Caco-2 (cell line): ENCODE data around the gene CAPN12. TPM values are rescaled to one million over a fixed set of nuclear protein-coding genes. Genes with fewer than 3 reads are reported as not detected.

Source experiments
- BruUV-seq: library from RNA; stranded (reverse); fragments of 400-500 nt; replicated peaks from 2 replicates; lab custom pipeline; 2021; lab: Mats Ljungman, UMichigan
- CTCF ChIA-PET: fragments of 300-600 bp; sonication (Branson Sonifier 250); formaldehyde crosslinking; loops from one replicate; lab custom pipeline; 2022; ENCODE audit warnings: antibody characterized with exemption; lab: Charles Lee
- POLR2A ChIA-PET: fragments of 300-600 bp; sonication (Branson Sonifier 250); formaldehyde crosslinking; loops from one replicate; lab custom pipeline; 2022; ENCODE audit warnings: antibody characterized with exemption; lab: Charles Lee
- DNase-seq, 2 experiments: peaks; one replicate each; pipeline versions ENCODE4 v3.0.0 to v3.0.0-alpha.2; 2020 to 2022
- H3K27me3 ChIP-seq: replicated peaks from 2 replicates; pipeline ENCODE4 v1.6.0; 2011; ENCODE audit warnings: low read length; ENCODE audit not compliant: control insufficient read depth, insufficient read depth
- H3K36me3 ChIP-seq: 2 replicates; pipeline ENCODE4 v1.5.1; 2011; ENCODE audit warnings: low read length; ENCODE audit not compliant: control insufficient read depth, insufficient read depth
- H3K4me1 ChIP-seq: fragments of 250-450 bp; sonication (Bioruptor Pico); 2 replicates; pipeline ENCODE4 v1.5.1; 2020; ENCODE audit warnings: mild to moderate bottlenecking
- H3K4me3 ChIP-seq: 2 replicates; pipeline ENCODE4 v1.5.1; 2011; ENCODE audit warnings: low read depth, mild to moderate bottlenecking, control low read depth, low read length
- H3K9me3 ChIP-seq: fragments of 250-450 bp; sonication (Bioruptor Pico); 2 replicates; pipeline ENCODE4 v1.5.1; 2020; ENCODE audit warnings: mild to moderate bottlenecking, moderate library complexity
- H3K27ac Mint-ChIP-seq: one replicate; pipeline ENCODE4 v1.8.0; 2022; ENCODE audit warnings: mixed read lengths; ENCODE audit not compliant: unreplicated experiment
- H3K27me3 Mint-ChIP-seq: one replicate; pipeline ENCODE4 v1.8.0; 2022; ENCODE audit warnings: mixed read lengths; ENCODE audit not compliant: insufficient read depth, unreplicated experiment
- H3K36me3 Mint-ChIP-seq: one replicate; pipeline ENCODE4 v1.8.0; 2022; ENCODE audit warnings: mild to moderate bottlenecking, mixed read lengths; ENCODE audit not compliant: insufficient read depth, unreplicated experiment
- H3K4me1 Mint-ChIP-seq: one replicate; pipeline ENCODE4 v1.8.0; 2022; ENCODE audit warnings: low read depth, mixed read lengths; ENCODE audit not compliant: unreplicated experiment
- H3K4me3 Mint-ChIP-seq: one replicate; pipeline ENCODE4 v1.8.0; 2022; ENCODE audit warnings: mild to moderate bottlenecking, moderate library complexity, mixed read lengths; ENCODE audit not compliant: unreplicated experiment
- H3K9me3 Mint-ChIP-seq: one replicate; pipeline ENCODE4 v1.8.0; 2022; ENCODE audit warnings: mixed read lengths; ENCODE audit not compliant: unreplicated experiment
- CTCF ChIP-seq, 2 experiments: fragments of 200-600 bp in 1 of 2; IDR thresholded peaks; 1 replicate in 1 of 2; 2 replicates in 1 of 2; pipeline versions ENCODE4 v1.5.1 to v1.8.0; 2011 to 2022; ENCODE audit warnings: antibody characterized with exemption in 1 of 2, control low read depth in 1 of 2, inconsistent platforms in 1 of 2, low read depth in 1 of 2, low read length in 1 of 2, mild to moderate bottlenecking in 1 of 2, moderate library complexity in 1 of 2; ENCODE audit not compliant: insufficient read depth in 1 of 2, severe bottlenecking in 1 of 2, unreplicated experiment in 1 of 2
- intact Hi-C: fragments of 100-400 bp; cut with micrococcal nuclease; formaldehyde crosslinking; loops from one replicate; pipeline ENCODE4 v1.10.0; 2022; ENCODE audit not compliant: unreplicated experiment
- total RNA-seq: library from RNA; stranded (reverse); gene quantifications from 2 replicates; pipeline ENCODE4 v1.2.3, GENCODE V29; 2022

CAPN12 gene
- total RNA-seq, 1 experiment from 2014 or later: 8.8 TPM

GRCh38 chr19:38697197-38697596 is 47.1 kb downstream of the CAPN12 start:
- Histone ChIP-seq H3K36me3 (peaks cover 11% of the 10 kb centered on the region), H3K4me1 (peaks cover 76% of the 10 kb centered on the region), H3K4me3 (no peak overlapping the region), H3K27me3 (no peaks in the 10 kb centered on the region), H3K9me3 (no peaks in the 10 kb centered on the region)
- no peak for DNase-seq
- Mint-ChIP-seq H3K4me1 (peaks cover 35% of the 10 kb centered on the region), H3K9me3 (no peaks in the 10 kb centered on the region), H3K27ac (peak overlapping the region; percentile 82), H3K27me3 (no peaks in the 10 kb centered on the region), H3K36me3 (peaks cover 100% of the 10 kb centered on the region), H3K4me3 (no peak overlapping the region)
- ChIA-PET CTCF (interaction anchor here (0.6 kb wide), 1 partner anchor 11 kb away, joined by 6 read pairs; no protein-coding TSS in a partner anchor), POLR2A (no interaction called here)
- intact Hi-C loops: no loop called here
- BruUV-seq: no TSS peak
- no peak for TF ChIP-seq CTCF (IDR thresholded peaks at IDR 0.05; ENCODE audit: insufficient read depth in 1 of 2, low read depth in 1 of 2, low read length in 1 of 2, severe bottlenecking in 1 of 2, unreplicated experiment in 1 of 2)

GRCh38 chr19:38696729-38697055 is 47.6 kb downstream of the CAPN12 start:
- H3K4me1 ChIP-seq: peaks cover 76% of the 10 kb centered on the region
- no peak for DNase-seq
- peaks cover 100% of the 10 kb centered on the region for H3K36me3 Mint-ChIP-seq
- H3K4me3 ChIP-seq: no peak overlapping the region
- H3K4me3 Mint-ChIP-seq: no peak overlapping the region
- H3K27me3 Mint-ChIP-seq: no peaks in the 10 kb centered on the region
- BruUV-seq: no TSS peak
- ChIA-PET CTCF (no interaction called here), POLR2A (no interaction called here)
- H3K4me1 Mint-ChIP-seq: peaks cover 41% of the 10 kb centered on the region
- H3K9me3 Mint-ChIP-seq: no peaks in the 10 kb centered on the region
- no peak for TF ChIP-seq CTCF (IDR thresholded peaks at IDR 0.05; ENCODE audit: insufficient read depth in 1 of 2, low read depth in 1 of 2, low read length in 1 of 2, severe bottlenecking in 1 of 2, unreplicated experiment in 1 of 2)
- no peaks in the 10 kb centered on the region for H3K9me3 ChIP-seq
- H3K27ac Mint-ChIP-seq: peak overlapping the region; percentile 82
- intact Hi-C loops: no loop called here
- H3K36me3 ChIP-seq: peaks cover 11% of the 10 kb centered on the region
- no peaks in the 10 kb centered on the region for H3K27me3 ChIP-seq

DNA sequence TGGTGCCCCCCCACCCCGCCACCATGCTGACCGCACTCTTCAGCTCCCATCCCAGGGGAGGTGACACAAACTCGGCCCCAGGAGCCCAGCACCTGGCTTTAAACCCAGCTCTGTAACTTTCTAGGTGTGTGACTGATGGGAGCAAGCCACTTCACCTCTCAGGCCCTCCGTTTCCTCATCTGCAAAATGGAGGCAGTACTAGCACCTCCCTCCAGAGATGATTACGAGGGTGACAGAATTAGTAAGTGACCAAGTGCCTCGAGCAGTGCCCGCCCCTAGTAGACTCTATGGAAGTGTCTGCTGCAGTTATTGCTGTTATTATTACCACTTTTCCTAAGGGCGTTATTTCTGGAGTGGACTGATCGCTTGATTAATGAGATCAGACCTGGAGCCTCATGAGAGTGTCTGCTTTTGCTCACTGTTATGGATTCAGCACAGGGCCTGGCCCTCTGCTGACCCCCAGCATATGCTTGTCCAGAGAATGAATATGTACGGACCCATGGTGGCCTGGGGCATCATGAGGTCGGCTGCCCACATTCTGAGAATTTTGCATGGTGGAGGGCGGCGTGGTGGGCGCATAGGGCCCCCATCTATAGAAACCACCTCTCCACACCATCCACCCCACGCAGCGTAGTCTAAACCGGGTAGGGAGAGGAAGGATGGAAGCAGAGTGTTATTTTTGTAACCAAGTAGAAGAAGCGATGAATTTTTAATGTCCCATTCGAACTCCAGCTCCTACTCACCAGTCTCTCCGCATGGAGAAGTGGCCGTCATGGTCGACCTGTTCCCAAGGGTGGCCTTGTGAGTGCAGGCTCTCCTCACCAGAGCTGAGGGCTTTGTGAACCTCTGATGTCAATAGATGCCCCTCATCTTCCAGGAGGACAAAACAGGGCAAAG is 48.2 kb downstream of the CAPN12 start:
- Histone ChIP-seq H3K27me3 (no peaks in the 10 kb centered on the region), H3K9me3 (no peaks in the 10 kb centered on the region), H3K4me1 (peaks cover 73% of the 10 kb centered on the region), H3K36me3 (peaks cover 11% of the 10 kb centered on the region), H3K4me3 (no peak overlapping the region)
- Mint-ChIP-seq H3K27ac (peak overlapping the region; percentile 82), H3K4me1 (peaks cover 41% of the 10 kb centered on the region), H3K9me3 (no peaks in the 10 kb centered on the region), H3K27me3 (no peaks in the 10 kb centered on the region), H3K36me3 (peaks cover 100% of the 10 kb centered on the region), H3K4me3 (no peak overlapping the region)
- intact Hi-C loops: no loop called here
- no peak for DNase-seq
- no peak for TF ChIP-seq CTCF (IDR thresholded peaks at IDR 0.05; ENCODE audit: insufficient read depth in 1 of 2, low read depth in 1 of 2, low read length in 1 of 2, severe bottlenecking in 1 of 2, unreplicated experiment in 1 of 2)
- no TSS peak for BruUV-seq
- ChIA-PET POLR2A (interaction anchor here (0.6 kb wide), 1 partner anchor 1670 kb away, joined by 3 read pairs; no protein-coding TSS in a partner anchor), CTCF (no interaction called here)
